ENCODE data around the gene HSPA6.
"Not testable (repeated sequence)": the region's sequence is repeated elsewhere in the genome, so short reads cannot be mapped to it uniquely, and the experiment has no call there.

- not testable (repeated sequence) for TF ChIP-seq POLR2A (IDR thresholded peaks at IDR 0.05)
- TF ChIP-seq, protein P1, sequence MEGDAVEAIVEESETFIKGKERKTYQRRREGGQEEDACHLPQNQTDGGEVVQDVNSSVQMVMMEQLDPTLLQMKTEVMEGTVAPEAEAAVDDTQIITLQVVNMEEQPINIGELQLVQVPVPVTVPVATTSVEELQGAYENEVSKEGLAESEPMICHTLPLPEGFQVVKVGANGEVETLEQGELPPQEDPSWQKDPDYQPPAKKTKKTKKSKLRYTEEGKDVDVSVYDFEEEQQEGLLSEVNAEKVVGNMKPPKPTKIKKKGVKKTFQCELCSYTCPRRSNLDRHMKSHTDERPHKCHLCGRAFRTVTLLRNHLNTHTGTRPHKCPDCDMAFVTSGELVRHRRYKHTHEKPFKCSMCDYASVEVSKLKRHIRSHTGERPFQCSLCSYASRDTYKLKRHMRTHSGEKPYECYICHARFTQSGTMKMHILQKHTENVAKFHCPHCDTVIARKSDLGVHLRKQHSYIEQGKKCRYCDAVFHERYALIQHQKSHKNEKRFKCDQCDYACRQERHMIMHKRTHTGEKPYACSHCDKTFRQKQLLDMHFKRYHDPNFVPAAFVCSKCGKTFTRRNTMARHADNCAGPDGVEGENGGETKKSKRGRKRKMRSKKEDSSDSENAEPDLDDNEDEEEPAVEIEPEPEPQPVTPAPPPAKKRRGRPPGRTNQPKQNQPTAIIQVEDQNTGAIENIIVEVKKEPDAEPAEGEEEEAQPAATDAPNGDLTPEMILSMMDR (IDR thresholded peaks at IDR 0.05): not testable (repeated sequence)
Measured at GRCh38 chr1:161571703-161572102, 47.4 kb downstream of the HSPA6 start.
